HCT116 (cell line): Measurements from ENCODE around the gene ZNF30. TPM values are rescaled to one million over a fixed set of nuclear protein-coding genes. Genes with fewer than 3 reads are reported as not detected.

Experiments used
- ATAC-seq: fragments of 200-7000 bp; cut with Tn5 transposase; 2 replicates; pipeline ENCODE4 v1.9.1; 2020; ENCODE audit warnings: mild to moderate bottlenecking, moderate library complexity
- BruUV-seq: library from RNA; stranded (reverse); fragments of 400-500 nt; replicated peaks from 2 replicates; lab custom pipeline; 2021; lab: Mats Ljungman, UMichigan
- CTCF ChIA-PET: fragments of 300-600 bp; sonication (Branson Sonifier 250); formaldehyde crosslinking; loops from one replicate; lab custom pipeline; 2021; ENCODE audit warnings: antibody characterized with exemption; lab: Charles Lee
- POLR2A ChIA-PET: fragments of 300-600, 350-600 bp; sonication (Branson Sonifier 250); formaldehyde crosslinking; loops from one replicate; lab custom pipeline; 2021; ENCODE audit warnings: antibody characterized with exemption; lab: Charles Lee
- RAD21 ChIA-PET, 2 experiments: fragments of 300-600 bp; sonication (Branson Sonifier 250); formaldehyde crosslinking; loops; one replicate each; lab custom pipeline; 2023; ENCODE audit warnings: low total read pairs in 2 of 2; ENCODE audit not compliant: uncharacterized antibody in 2 of 2, unreplicated experiment in 2 of 2, low non-redundant PET in 1 of 2; lab: Charles Lee
- DNase-seq: peaks from one replicate; pipeline ENCODE4 v3.0.0-alpha.2; 2010; ENCODE audit warnings: low read depth, low spot score
- H2AFZ ChIP-seq: fragments of 200-600 bp; shearing (Covaris generic), sonication (generic); 2 replicates; pipeline ENCODE4 v1.6.1; 2017; ENCODE audit warnings: low read depth, mixed run types, mixed read lengths, antibody characterized with exemption, low read length; ENCODE audit not compliant: poor library complexity, severe bottlenecking
- H3K27ac ChIP-seq: 2 replicates; pipeline ENCODE4 v1.5.1; 2012; ENCODE audit warnings: low read depth, low read length
- H3K27me3 ChIP-seq: fragments of 200-600 bp; sonication (generic); 2 replicates; pipeline ENCODE4 v1.6.1; 2016; ENCODE audit warnings: mixed run types, low read length, mixed read lengths; ENCODE audit not compliant: insufficient read depth
- H3K36me3 ChIP-seq, 2 experiments: fragments of 200-500 bp in 1 of 2; fragments of 200-600 bp in 1 of 2; sonication (Bioruptor generic) in 1 of 2; sonication (generic) in 1 of 2; 2 replicates each; pipeline versions ENCODE4 v1.5.1 to v1.6.1; 2014 to 2016; ENCODE audit warnings: low read length in 2 of 2, inconsistent platforms in 1 of 2, mixed read lengths in 1 of 2, mixed run types in 1 of 2; ENCODE audit not compliant: insufficient read depth in 2 of 2, control insufficient read depth in 1 of 2
- H3K4me1 ChIP-seq, 2 experiments: fragments of 200-600 bp in 1 of 2; sonication (generic) in 1 of 2; 2 replicates each; pipeline versions ENCODE4 v1.5.1 to v1.6.1; 2012 to 2017; ENCODE audit warnings: low read length in 2 of 2, inconsistent platforms in 1 of 2, mild to moderate bottlenecking in 1 of 2, mixed read lengths in 1 of 2, mixed run types in 1 of 2, moderate library complexity in 1 of 2; ENCODE audit not compliant: insufficient read depth in 2 of 2, control insufficient read depth in 1 of 2
- H3K4me2 ChIP-seq: fragments of 200-600 bp; sonication (generic); 2 replicates; pipeline ENCODE4 v1.6.1; 2017; ENCODE audit warnings: mixed run types, low read length, mixed read lengths
- H3K4me3 ChIP-seq, 2 experiments: fragments of 200-600 bp in 1 of 2; sonication (generic) in 1 of 2; replicated peaks in 1 of 2; 2 replicates each; pipeline ENCODE4 v1.5.1; 2011 to 2016; ENCODE audit warnings: low read length in 2 of 2, control low read depth in 1 of 2, low read depth in 1 of 2, mild to moderate bottlenecking in 1 of 2, mixed read lengths in 1 of 2, mixed run types in 1 of 2
- H3K79me2 ChIP-seq: fragments of 200-600 bp; sonication (generic); 2 replicates; pipeline ENCODE4 v1.6.1; 2017; ENCODE audit warnings: mild to moderate bottlenecking, mixed run types, low read length, moderate library complexity, mixed read lengths; ENCODE audit not compliant: insufficient read depth
- H3K9ac ChIP-seq: fragments of 200-600 bp; sonication (generic); 2 replicates; pipeline ENCODE4 v1.6.1; 2016; ENCODE audit warnings: low read length, mixed read lengths
- H3K9me2 ChIP-seq: fragments of 200-600 bp; sonication (generic), shearing (Covaris generic); 2 replicates; pipeline ENCODE4 v1.6.1; 2017; ENCODE audit warnings: mixed run types, mild to moderate bottlenecking, moderate library complexity; ENCODE audit not compliant: insufficient read depth
- H3K9me3 ChIP-seq, 2 experiments: fragments of 200-500 bp in 1 of 2; fragments of 200-600 bp in 1 of 2; sonication (Bioruptor generic) in 1 of 2; sonication (generic) in 1 of 2; 2 replicates each; pipeline ENCODE4 v1.6.1; 2014 to 2017; ENCODE audit warnings: low read length in 2 of 2, mixed read lengths in 2 of 2, inconsistent platforms in 1 of 2, low read depth in 1 of 2, mild to moderate bottlenecking in 1 of 2, mixed run types in 1 of 2, moderate library complexity in 1 of 2; ENCODE audit not compliant: control insufficient read depth in 1 of 2, insufficient read depth in 1 of 2
- H4K20me1 ChIP-seq: fragments of 200-600 bp; sonication (generic), shearing (Covaris generic); 2 replicates; pipeline ENCODE4 v1.6.1; 2017; ENCODE audit warnings: mixed run types, mild to moderate bottlenecking, moderate library complexity; ENCODE audit not compliant: insufficient read depth
- CBX3 ChIP-seq: IDR thresholded peaks from 2 replicates; pipeline ENCODE4 v1.6.1; 2012; ENCODE audit warnings: low read depth
- CEBPB ChIP-seq: IDR thresholded peaks from 2 replicates; pipeline ENCODE4 v1.6.1; 2012; ENCODE audit warnings: low read depth
- CTCF ChIP-seq, 3 experiments: fragments of 200-600 bp in 1 of 3; sonication (generic) in 1 of 3; IDR thresholded peaks in 2 of 3; conservative IDR thresholded peaks in 1 of 3; 2 replicates each; pipeline ENCODE4 v1.5.1; 2012 to 2017; ENCODE audit warnings: low read depth in 2 of 3, low read length in 2 of 3, antibody characterized with exemption in 1 of 3, borderline replicate concordance in 1 of 3, control low read depth in 1 of 3, mild to moderate bottlenecking in 1 of 3, mixed read lengths in 1 of 3, mixed run types in 1 of 3, moderate library complexity in 1 of 3; ENCODE audit not compliant: insufficient read depth in 1 of 3
- ELF1 ChIP-seq: IDR thresholded peaks from 2 replicates; pipeline ENCODE4 v1.6.1; 2012; ENCODE audit warnings: low read depth, borderline replicate concordance
- EZH2phosphoT487 ChIP-seq: fragments of 200-600 bp; IDR thresholded peaks from 2 replicates; pipeline ENCODE4 v1.6.1; 2018; ENCODE audit warnings: antibody characterized with exemption, borderline replicate concordance
- FOSL1 ChIP-seq: IDR thresholded peaks from 2 replicates; pipeline ENCODE4 v1.6.1; 2012; ENCODE audit warnings: low read depth
- JUND ChIP-seq: IDR thresholded peaks from 2 replicates; pipeline ENCODE4 v1.6.1; 2012
- MAX ChIP-seq: IDR thresholded peaks from 2 replicates; pipeline ENCODE4 v1.6.1; 2012
- POLR2A ChIP-seq: IDR thresholded peaks from 2 replicates; pipeline ENCODE4 v1.7.0; 2011; ENCODE audit warnings: borderline replicate concordance; ENCODE audit not compliant: insufficient read depth, insufficient read length; ENCODE audit errors: extremely low read depth
- POLR2AphosphoS5 ChIP-seq: IDR thresholded peaks from 2 replicates; pipeline ENCODE4 v1.6.1; 2011; ENCODE audit warnings: mild to moderate bottlenecking, low read depth, low read length, moderate library complexity
- REST ChIP-seq: IDR thresholded peaks from 2 replicates; pipeline ENCODE4 v1.6.1; 2012; ENCODE audit warnings: low read depth
- SIN3A ChIP-seq: IDR thresholded peaks from 2 replicates; pipeline ENCODE4 v1.6.1; 2012; ENCODE audit warnings: low read depth
- SP1 ChIP-seq: IDR thresholded peaks from 2 replicates; pipeline ENCODE4 v1.6.1; 2012; ENCODE audit warnings: low read depth
- SRF ChIP-seq: IDR thresholded peaks from 2 replicates; pipeline ENCODE4 v1.6.1; 2012; ENCODE audit warnings: low read depth
- TCF7L2 ChIP-seq: IDR thresholded peaks from 2 replicates; pipeline ENCODE4 v1.7.0; 2011; ENCODE audit warnings: borderline replicate concordance, inconsistent platforms; ENCODE audit not compliant: insufficient read depth, insufficient read length; ENCODE audit errors: extremely low read depth
- YY1 ChIP-seq: IDR thresholded peaks from 2 replicates; pipeline ENCODE4 v1.6.1; 2011; ENCODE audit warnings: low read length, low read depth, moderate library complexity, mild to moderate bottlenecking; ENCODE audit not compliant: insufficient replicate concordance; ENCODE audit errors: extremely low read depth
- ZBTB33 ChIP-seq: IDR thresholded peaks from 2 replicates; pipeline ENCODE4 v1.6.1; 2011; ENCODE audit warnings: mild to moderate bottlenecking, low read length, moderate library complexity; ENCODE audit not compliant: insufficient replicate concordance; ENCODE audit errors: extremely low read depth
- ZNF274 ChIP-seq: fragments of 200-500 bp; sonication (Bioruptor generic); IDR thresholded peaks from 2 replicates; pipeline ENCODE4 v1.6.1; 2014; ENCODE audit warnings: mild to moderate bottlenecking, low read depth, low read length, inconsistent platforms
- intact Hi-C: fragments of 100-400 bp; cut with micrococcal nuclease; formaldehyde crosslinking; loops from 2 replicates; pipeline ENCODE4 v1.10.0; 2022
- total RNA-seq: library from RNA; stranded (reverse); gene quantifications from one replicate; pipeline ENCODE4 v1.2.1, GENCODE V29; 2021; ENCODE audit not compliant: unreplicated experiment

The ZNF30 gene
- total RNA-seq, 1 experiment from 2014 or later = 4.1 TPM

GRCh38 chr19:34879563-34879962 lies 47.1 kb upstream of the ZNF30 start:
- Histone ChIP-seq H3K9me3 (no peaks in the 10 kb centered on the region), H3K9me2 (no peaks in the 10 kb centered on the region), H3K4me3 (no peak overlapping the region), H3K4me1 (no peaks in the 10 kb centered on the region), H4K20me1 (no peaks in the 10 kb centered on the region), H3K4me2 (no peak overlapping the region), H3K79me2 (no peaks in the 10 kb centered on the region), H3K27ac (no peak overlapping the region), H2AFZ (no peak overlapping the region), H3K27me3 (no peaks in the 10 kb centered on the region), H3K36me3 (no peaks in the 10 kb centered on the region), H3K9ac (no peak overlapping the region)
- ATAC-seq = no peak
- no TSS peak for BruUV-seq
- TF ChIP-seq ZNF274 = no peak
- no peak for TF ChIP-seq CTCF (IDR thresholded peaks at IDR 0.05 in 2 of 3, conservative IDR thresholded peaks at IDR 0.05 in 1 of 3; ENCODE audit: borderline replicate concordance in 1 of 3, insufficient read depth in 1 of 3, low read depth in 2 of 3, low read length in 2 of 3)
- TF ChIP-seq MAX = no peak
- TF ChIP-seq SIN3A = no peak
- no peak for TF ChIP-seq SRF
- TF ChIP-seq ZBTB33 = no peak
- TF ChIP-seq REST = no peak
- TF ChIP-seq ELF1 = no peak
- no peak for TF ChIP-seq TCF7L2
- TF ChIP-seq SP1 = no peak
- TF ChIP-seq FOSL1 = no peak
- no peak for TF ChIP-seq CBX3
- no peak for TF ChIP-seq POLR2A
- TF ChIP-seq EZH2phosphoT487 = no peak
- no peak for TF ChIP-seq YY1
- TF ChIP-seq POLR2AphosphoS5 = no peak
- no peak for TF ChIP-seq JUND
- TF ChIP-seq CEBPB = no peak
- intact Hi-C loops = no loop called here
- POLR2A ChIA-PET = no interaction called here
- RAD21 ChIA-PET = no interaction called here
- DNase-seq = no peak
- CTCF ChIA-PET = no interaction called here
